ENCODE measurements around the gene OR51B4.
"Not testable (repeated sequence)": the region's sequence is repeated elsewhere in the genome, so short reads cannot be mapped to it uniquely, and the experiment has no call there.

Gene OR51B4

GRCh38 chr11:5274395-5274794, 27.4 kb downstream of the OR51B4 start:
- DNase-seq (ENCODE audit: low read depth in 2 of 2) = no peak

- DNase-seq (ENCODE audit: low read depth in 2 of 2) = no peak
Observed at GRCh38 chr11:5272395-5273017, 29.2 kb downstream of the OR51B4 start.

GRCh38 chr11:5269715-5270147, 32.0 kb downstream of the OR51B4 start, which contains the start of gene HBE1:
Gene HBE1 (minus strand): TSS chr11:5269945. CDS start chr11:5269890, 55 bp downstream.
- no peak for DNase-seq (ENCODE audit: low read depth in 2 of 2)

- DNase-seq (ENCODE audit: low read depth in 2 of 2) = no peak
Observed at GRCh38 chr11:5267033-5267563, 34.6 kb downstream of the OR51B4 start.

GRCh38 chr11:5266609-5267008, 35.1 kb downstream of the OR51B4 start:
- no peak for DNase-seq (ENCODE audit: low read depth in 2 of 2)

GRCh38 chr11:5265832-5266231, 35.9 kb downstream of the OR51B4 start:
- DNase-seq (ENCODE audit: low read depth in 2 of 2) = no peak

GRCh38 chr11:5258543-5259262, 43.0 kb downstream of the OR51B4 start:
- DNase-seq (ENCODE audit: low read depth in 2 of 2) = no peak

GRCh38 chr11:5257296-5257695, 44.5 kb downstream of the OR51B4 start:
- DNase-seq (ENCODE audit: low read depth in 2 of 2) = no peak

GRCh38 chr11:5254646-5255413, 46.9 kb downstream of the OR51B4 start, which contains the start of gene HBG2:
Gene HBG2 (minus strand): TSS chr11:5254781. CDS start chr11:5254728, 53 bp downstream.
- not testable (repeated sequence) for DNase-seq (ENCODE audit: low read depth in 2 of 2)

- DNase-seq (ENCODE audit: low read depth in 2 of 2) = not testable (repeated sequence)
Observed at GRCh38 chr11:5254023-5254422, 47.7 kb downstream of the OR51B4 start.

GRCh38 chr11:5253440-5253839, 48.3 kb downstream of the OR51B4 start:
- DNase-seq (ENCODE audit: low read depth in 2 of 2) = not testable (repeated sequence)

- DNase-seq (ENCODE audit: low read depth in 2 of 2) = no peak
Observed at GRCh38 chr11:5252919-5253265, 48.9 kb downstream of the OR51B4 start.

GRCh38 chr11:5252192-5252918, 49.4 kb downstream of the OR51B4 start:
- DNase-seq (ENCODE audit: low read depth in 2 of 2) = no peak

- DNase-seq (ENCODE audit: low read depth in 2 of 2) = no peak
Observed at GRCh38 chr11:5251746-5252145, 50.0 kb downstream of the OR51B4 start.
